Activated naive CD4-positive, alpha-beta T cell treated with anti-CD3 and anti-CD28 coated beads, Interleukin-2, amount 50 U/mL, for 72 hours (primary cell): ENCODE results near the gene RPS24. TPM values are rescaled to one million over a fixed set of nuclear protein-coding genes. Genes with fewer than 3 reads are reported as not detected.

Experiments used
- ATAC-seq, 2 donors: fragments of 150-1000 bp; cut with Tn5 transposase; 2 replicates each; pipeline ENCODE4 v1.10.0; 2021; ENCODE audit warnings: mild to moderate bottlenecking in 2 of 2, moderate library complexity in 2 of 2
- DNase-seq, 2 donors: peaks; one replicate each; pipeline ENCODE4 v3.0.0; 2021 to 2022; ENCODE audit warnings: low spot score in 2 of 2
- H3K27ac Mint-ChIP-seq, 2 donors: one replicate each; pipeline ENCODE4 v1.8.0; 2022; ENCODE audit warnings: mild to moderate bottlenecking in 2 of 2, mixed read lengths in 2 of 2
- H3K36me3 Mint-ChIP-seq, 2 donors: one replicate each; pipeline ENCODE4 v1.8.0; 2022; ENCODE audit warnings: mixed read lengths in 2 of 2
- H3K9me3 Mint-ChIP-seq, 2 donors: one replicate each; pipeline ENCODE4 v1.8.0; 2022; ENCODE audit warnings: mixed read lengths in 2 of 2
- total RNA-seq, 2 donors: library from RNA; stranded (reverse); gene quantifications; one replicate each; pipeline ENCODE4 v1.2.3, GENCODE V29; 2022

Gene RPS24
- total RNA-seq, 2 donors from 2014 or later: 1,685 to 1,956 TPM

DNA sequence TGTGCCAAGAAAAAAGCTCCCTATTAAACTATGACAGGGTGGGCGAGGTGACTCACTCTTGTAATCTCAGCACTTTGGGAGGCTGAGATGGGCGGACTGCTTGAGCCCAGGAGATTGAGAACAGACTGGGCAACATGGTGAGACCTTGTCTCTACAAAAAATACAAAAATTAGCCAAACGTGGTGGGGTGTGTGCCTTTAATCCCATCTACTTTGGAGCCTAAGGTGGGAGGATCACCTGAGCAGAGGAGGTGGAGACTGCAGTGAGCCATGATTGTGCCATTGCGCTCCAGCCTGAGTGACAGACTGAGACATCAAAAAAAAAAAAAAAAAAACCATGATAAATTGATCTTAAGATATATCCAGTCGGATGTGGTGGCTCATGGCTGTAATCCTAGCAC is 15.8 kb upstream of the RPS24 start:
- peaks cover 22 to 29% of the 10 kb centered on the region in 2 donors for H3K36me3 Mint-ChIP-seq
- ATAC-seq: no peak
- no peaks in the 10 kb centered on the region for H3K9me3 Mint-ChIP-seq
- DNase-seq: no peak
- peak overlapping the region in 1 of 2 donors; percentile 74 for H3K27ac Mint-ChIP-seq

DNA sequence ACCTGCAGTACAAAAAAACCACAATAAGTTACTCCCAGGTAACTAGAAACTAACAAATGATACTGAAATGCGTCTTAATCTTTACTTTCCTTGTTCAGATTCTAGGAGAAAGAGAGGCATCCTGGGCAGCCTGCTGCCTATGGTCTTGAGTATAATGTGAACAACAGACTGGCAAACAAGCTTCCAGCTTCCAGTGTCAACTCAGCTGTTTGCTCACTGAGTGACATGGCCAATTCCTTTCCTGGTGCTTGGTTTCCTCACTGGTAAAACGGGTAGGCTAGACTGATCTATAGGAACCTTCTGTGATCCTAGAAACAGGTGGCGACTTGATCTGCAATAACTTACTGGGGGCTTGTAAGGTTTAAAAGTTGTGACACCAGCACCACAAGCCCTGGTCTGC is 14.4 kb upstream of the RPS24 start:
- Mint-ChIP-seq H3K9me3 (no peaks in the 10 kb centered on the region), H3K27ac (no peak overlapping the region), H3K36me3 (peaks cover 23 to 25% of the 10 kb centered on the region in 2 donors)
- ATAC-seq (no peak), DNase-seq (no peak)

DNA sequence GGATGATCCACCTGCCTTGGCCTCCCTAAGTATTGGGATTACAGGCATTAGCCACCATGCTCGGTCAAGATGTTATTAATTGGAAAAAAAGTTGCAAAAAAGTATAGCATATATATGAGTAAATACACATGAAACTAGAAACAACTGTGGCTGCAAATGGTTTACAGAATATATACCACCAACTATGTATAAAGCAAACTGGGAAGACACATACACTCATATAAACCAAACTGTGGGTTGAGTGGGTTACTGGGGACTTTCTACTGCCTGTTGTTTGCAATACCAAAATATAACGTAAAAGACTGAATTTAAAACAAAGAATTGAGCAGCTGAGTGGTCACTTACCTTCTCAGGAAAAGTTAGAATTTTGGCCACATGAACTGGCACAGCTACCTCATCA is 12.5 kb upstream of the RPS24 start:
- Mint-ChIP-seq H3K36me3 (peaks cover 27 to 30% of the 10 kb centered on the region in 2 donors), H3K27ac (no peak overlapping the region), H3K9me3 (no peaks in the 10 kb centered on the region)
- no peak for DNase-seq
- no peak for ATAC-seq

DNA sequence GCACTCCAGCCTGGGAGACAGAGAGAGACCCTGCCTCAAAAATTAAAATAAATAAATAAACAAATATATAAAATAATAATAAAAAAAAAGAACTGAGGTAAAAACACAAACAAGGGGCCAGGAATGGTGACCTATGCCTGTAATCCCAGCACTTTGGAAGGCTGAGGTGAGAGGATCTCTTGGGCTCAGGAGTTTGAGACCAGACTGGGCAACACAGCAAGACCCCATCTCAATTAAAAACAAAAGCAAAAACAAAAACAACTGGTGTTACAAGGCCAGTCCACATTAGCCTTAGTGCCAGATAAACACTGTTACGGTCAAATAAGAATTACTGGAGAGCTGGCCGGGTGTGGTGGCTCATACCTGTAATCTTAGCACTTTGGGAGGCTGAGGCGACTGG is 9.9 kb upstream of the RPS24 start:
- Mint-ChIP-seq H3K27ac (peak overlapping the region in 1 of 2 donors; percentile 9), H3K9me3 (no peaks in the 10 kb centered on the region), H3K36me3 (peaks cover 23 to 34% of the 10 kb centered on the region in 2 donors)
- no peak for DNase-seq
- no peak for ATAC-seq

DNA sequence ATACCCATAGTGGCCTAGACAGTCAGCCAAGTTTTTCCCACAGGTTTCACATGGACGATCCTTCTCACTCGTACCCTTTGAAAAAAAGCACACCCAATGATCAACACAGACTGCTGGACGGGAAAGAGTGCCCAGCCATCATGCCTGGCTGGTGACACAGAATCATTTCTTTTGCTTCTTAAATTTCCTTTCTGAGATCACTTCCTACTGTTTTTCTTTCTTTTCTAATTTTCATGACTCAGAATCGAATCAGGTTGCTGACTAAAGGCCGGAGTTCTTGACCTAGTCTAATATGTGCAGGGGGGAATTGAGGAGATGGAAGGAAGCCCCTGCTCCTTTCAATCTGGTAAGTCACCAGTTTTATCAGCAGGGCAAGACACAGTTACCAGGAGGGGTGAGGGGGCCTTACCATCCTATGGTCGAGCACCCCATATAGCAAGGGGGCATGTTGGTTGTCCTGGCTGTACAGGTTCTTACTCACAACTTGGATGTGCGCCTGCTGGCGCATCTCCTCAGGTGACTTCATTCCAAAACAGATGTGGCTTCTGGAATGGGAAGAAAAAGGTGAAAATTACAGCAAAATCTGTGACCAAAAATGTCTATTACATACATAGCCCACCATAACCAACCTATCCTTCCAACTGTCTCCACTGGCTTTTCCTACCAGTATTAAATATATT is 7.8 kb upstream of the RPS24 start:
- peaks cover 23 to 36% of the 10 kb centered on the region in 2 donors for H3K36me3 Mint-ChIP-seq

DNA sequence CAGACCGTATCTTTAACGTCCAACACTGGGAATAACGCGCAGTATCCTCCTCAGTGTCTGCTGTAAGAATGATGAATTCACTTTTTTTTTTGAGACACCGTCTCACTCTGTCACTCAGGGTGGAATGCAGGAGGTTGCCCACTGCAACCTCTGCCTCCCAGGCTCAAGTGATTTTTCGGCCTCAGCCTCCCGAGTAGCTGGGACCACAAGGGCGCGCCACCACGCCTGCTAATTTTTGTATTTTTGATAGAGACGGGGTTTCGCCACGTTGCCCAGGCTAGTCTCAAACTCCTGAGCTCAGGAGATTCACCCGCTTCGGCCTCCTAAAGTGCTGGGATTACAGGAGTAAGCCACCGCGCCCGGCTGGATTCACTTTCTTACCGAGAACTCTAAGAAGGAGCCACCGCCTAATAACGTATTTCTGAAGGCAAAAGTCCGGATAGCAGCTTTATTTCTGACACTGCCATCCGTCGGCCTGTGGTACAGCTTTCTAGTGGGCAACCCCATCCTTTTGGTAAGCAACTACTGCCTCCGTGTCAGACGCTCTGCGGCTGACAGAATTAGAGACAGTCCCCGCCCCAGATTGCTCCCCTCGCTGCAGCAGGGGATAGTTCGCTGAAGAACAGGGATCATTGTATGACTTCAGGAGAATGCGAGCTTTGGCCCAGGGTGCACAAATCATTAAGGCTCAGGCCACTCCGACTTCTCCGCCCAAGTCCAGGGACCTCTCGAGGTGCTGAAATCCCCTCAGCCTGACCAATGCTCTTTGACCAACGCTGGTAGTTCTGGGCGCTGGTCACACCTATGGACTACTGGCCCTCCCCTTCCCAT is 5.0 kb upstream of the RPS24 start:
- Mint-ChIP-seq H3K27ac (peak overlapping the region; percentile 95 to 100), H3K36me3 (peaks cover 15 to 19% of the 10 kb centered on the region in 2 donors), H3K9me3 (no peaks in the 10 kb centered on the region)
- DNase-seq (no peak), ATAC-seq (peak in 1 of 2 donors; percentile 2)

More for the DNA sequence above, 7.8 kb upstream of the RPS24 start:
- Mint-ChIP-seq H3K27ac (peak overlapping the region in 1 of 2 donors; percentile 13), H3K9me3 (no peaks in the 10 kb centered on the region)
- no peak for DNase-seq
- no peak for ATAC-seq

DNA sequence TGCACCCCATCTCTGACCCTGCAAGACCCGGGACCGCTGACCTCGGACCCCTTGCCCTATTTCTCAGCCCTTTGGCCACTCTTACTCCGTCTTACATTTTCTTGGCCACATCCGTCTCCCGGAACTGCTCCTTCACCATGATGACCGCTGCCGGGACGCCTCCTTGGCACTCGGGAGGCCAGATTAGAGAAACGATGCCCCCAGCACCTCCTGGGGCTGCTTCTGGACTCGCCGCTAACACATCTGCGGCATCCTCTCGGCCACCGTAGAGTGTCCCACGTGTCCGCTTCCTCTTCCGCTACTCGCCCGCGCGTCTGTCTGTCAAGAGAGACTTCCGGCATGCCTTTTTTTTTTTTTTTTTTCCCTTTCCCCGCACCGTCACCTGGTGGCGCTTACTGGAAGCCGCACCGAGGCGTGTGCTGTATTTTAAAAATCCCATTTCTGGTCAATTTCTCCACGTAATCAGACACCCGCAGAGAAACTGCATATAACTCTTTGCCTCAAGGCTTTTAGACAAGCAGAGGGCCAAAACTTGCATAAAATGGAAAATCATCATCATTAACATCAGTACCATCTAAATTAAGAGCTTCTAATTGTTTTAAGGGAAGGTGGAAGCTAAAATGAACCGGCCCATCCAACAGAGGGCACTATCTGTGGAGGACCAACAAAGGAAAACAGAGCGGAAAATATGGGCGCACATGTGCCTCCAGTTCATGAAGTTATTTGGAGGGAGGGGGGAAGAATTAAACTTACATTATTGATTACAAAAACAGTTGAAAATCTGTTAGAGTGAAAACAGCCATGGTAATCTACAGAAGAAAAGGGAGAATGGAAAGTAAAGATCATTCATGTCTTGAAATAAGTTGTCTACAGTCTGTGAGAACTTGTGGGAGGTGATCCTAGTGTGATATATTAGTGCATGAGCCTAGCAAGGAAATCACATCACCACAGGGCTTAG is 4.1 kb upstream of the RPS24 start, which contains the start of gene POLR3A:
Gene POLR3A (minus strand): TSS at position 247 of the 958 bp plus-strand sequence. CDS start 108 bp downstream, at position 139.
- H3K36me3 Mint-ChIP-seq: peaks cover 14 to 21% of the 10 kb centered on the region in 2 donors
- DNase-seq (peak; percentile 86 to 93), ATAC-seq (peak; percentile 67 to 70)
- H3K27ac Mint-ChIP-seq: peak within 1 kb of the TSS; percentile 95 to 100
- no peaks in the 10 kb centered on the region for H3K9me3 Mint-ChIP-seq

DNA sequence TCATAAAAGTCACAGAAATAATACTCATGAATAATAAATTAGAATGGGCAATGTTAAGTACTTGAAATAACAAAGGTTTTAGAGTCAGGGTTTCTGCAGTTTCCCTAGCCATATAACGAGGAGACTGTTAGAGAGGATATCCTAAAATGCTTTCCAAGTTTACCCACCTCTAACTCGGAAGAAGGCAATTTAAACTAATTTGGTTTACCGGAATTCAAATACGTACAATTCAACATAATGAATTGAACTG is 351 bp upstream of the RPS24 start:
- ATAC-seq (no peak), DNase-seq (no peak)
- peak overlapping the region in 1 of 2 donors; percentile 89 for H3K27ac Mint-ChIP-seq
- H3K36me3 Mint-ChIP-seq: peaks cover 39 to 47% of the 10 kb centered on the region in 2 donors
- no peaks in the 10 kb centered on the region for H3K9me3 Mint-ChIP-seq

DNA sequence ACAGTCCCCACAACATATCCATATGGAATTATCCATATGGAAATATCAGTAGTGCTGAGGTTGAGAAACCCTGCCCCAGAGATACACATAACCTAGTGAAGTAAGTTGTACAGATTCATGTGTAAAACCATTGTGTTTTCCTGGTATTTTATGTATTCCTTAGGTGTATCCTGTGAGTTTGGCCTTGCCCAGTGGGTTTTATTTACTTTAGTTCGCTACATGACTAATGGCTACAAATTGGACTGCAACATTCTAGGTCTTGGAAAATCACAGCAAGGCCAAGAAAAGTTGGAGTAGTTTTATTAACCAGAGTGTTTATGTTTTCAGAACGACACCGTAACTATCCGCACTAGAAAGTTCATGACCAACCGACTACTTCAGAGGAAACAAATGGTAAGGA is 1.4 kb downstream of the RPS24 start:
- H3K36me3 Mint-ChIP-seq: peaks cover 31 to 46% of the 10 kb centered on the region in 2 donors
- DNase-seq (no peak), ATAC-seq (no peak)
- no peaks in the 10 kb centered on the region for H3K9me3 Mint-ChIP-seq
- H3K27ac Mint-ChIP-seq: peak overlapping the region; percentile 89 to 98

DNA sequence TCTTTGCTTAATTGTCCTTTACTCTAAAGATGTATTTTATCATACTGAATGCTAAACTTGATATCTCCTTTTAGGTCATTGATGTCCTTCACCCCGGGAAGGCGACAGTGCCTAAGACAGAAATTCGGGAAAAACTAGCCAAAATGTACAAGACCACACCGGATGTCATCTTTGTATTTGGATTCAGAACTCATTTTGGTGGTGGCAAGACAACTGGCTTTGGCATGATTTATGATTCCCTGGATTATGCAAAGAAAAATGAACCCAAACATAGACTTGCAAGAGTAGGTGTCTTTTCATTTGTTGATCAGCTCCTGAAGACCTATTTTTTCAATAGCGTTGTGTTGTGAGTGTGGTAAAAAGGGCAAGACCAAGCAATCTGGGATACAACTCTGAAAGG is 1.8 kb downstream of the RPS24 start:
- H3K27ac Mint-ChIP-seq: peak overlapping the region; percentile 89 to 98
- no peak for ATAC-seq
- H3K36me3 Mint-ChIP-seq: peaks cover 31 to 47% of the 10 kb centered on the region in 2 donors
- H3K9me3 Mint-ChIP-seq: no peaks in the 10 kb centered on the region
- DNase-seq: no peak

DNA sequence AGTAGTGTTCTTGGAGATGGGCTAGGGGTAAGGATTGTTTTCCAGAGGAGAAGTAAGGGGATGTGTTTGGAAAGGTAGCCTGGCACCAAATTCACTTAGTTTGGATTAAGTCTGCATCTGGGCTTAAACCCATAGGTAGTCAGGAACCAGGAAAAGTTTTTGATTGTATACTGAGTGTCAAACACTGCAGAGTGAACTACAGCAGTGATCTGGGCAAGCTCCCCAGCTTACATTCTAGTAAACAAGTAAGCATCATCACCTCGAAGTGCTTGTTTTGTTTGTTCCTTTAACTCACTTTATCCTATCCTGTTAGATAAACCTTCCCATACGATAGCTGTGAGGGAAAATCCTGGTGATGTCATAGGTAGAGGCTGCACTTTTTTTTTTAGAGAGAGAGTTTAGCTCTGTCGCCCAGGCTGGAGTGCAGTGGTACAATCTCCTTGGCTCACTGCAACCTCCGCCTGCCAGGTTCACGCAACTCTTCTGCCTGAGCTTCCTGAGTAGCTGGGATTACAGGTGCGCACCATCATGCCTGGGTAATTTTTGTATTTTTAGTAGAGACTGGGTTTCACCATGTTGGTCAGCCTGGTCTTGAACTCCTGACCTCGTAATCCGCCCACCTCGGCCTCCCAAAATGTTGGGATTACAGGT is 2.4 kb downstream of the RPS24 start:
- H3K36me3 Mint-ChIP-seq: peaks cover 37 to 53% of the 10 kb centered on the region in 2 donors
- no peaks in the 10 kb centered on the region for H3K9me3 Mint-ChIP-seq
- no peak for DNase-seq
- ATAC-seq: no peak
- H3K27ac Mint-ChIP-seq: peak overlapping the region; percentile 89 to 98

DNA sequence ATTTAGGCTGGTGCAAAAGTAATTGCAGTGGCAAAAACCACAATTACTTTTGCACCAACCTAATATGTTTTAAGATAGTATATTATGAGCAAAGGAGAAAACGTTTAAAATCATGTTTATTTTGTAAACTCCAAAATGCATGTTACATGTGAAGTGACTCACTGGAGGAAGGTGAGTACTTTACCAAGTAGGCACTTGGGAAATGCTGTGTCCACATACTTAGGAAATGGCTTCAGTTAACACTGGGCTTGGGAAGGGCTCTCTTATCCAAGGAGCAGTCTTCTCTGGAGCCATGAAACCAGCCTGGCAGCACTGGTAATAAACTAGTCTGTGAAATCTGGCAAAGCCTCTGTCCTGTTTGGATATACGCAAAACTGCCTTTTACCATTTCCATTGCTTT is 4.4 kb downstream of the RPS24 start:
- no peak for DNase-seq
- peaks cover 39 to 70% of the 10 kb centered on the region in 2 donors for H3K36me3 Mint-ChIP-seq
- H3K27ac Mint-ChIP-seq: peak overlapping the region in 1 of 2 donors; percentile 93
- H3K9me3 Mint-ChIP-seq: no peaks in the 10 kb centered on the region
- ATAC-seq: no peak

DNA sequence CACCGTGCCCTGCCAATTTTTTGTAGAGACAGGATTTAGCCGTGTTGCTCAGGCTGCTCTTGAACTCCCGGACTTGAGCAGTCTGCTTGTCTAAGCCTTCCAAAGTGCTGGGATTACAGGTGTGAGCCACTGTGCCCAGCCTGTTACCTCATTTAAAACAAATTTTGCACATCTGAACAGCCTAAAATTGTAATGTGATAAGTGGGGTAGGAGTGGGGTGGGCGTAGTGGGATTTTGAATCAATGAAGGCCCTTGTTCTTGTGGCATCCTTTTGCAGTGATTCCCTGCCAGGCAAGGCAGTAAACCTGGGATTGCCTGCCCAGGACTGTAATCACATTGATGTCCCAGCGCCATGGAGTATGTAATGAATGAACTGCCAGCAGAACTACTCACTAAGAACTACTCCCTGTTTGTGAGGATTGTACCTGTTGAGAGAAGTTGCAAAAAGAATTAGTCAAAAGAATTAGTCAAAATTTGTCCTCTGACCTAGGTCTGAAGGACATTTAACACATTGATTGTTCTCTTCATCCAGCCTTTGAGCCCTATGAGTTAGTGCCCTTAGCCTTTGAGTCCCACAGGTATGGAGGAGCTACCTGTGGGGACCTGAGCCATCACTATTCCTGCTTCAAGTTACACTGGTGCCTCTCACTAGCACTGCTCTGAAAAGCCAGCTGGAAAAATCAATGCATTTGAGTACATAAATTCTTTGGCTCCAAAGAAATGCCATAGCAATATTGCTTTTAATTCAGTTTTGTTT is 5.3 kb downstream of the RPS24 start:
- DNase-seq (no peak), ATAC-seq (no peak)
- Mint-ChIP-seq H3K9me3 (no peaks in the 10 kb centered on the region), H3K27ac (peak overlapping the region in 1 of 2 donors; percentile 93), H3K36me3 (peaks cover 39 to 70% of the 10 kb centered on the region in 2 donors)

DNA sequence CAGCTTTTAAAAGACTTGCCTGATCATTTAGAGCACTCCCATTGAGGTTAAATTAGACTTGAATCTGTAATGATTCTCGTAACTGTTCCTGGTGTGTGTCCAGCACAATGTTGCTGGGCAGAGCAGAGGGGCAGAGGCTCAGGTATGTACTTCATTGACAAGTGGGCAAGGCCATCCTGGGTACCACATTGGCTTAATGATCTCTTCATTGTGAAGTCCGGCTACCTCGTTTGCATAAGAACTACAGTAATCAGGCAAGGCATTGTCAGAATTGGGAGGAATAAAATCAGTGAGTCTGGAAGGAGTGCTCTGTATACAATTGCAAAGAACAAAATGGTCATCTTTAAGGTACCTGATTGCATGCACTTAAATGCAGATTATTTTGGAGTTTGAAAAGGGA is 6.1 kb downstream of the RPS24 start:
- ATAC-seq: no peak
- no peak for DNase-seq
- Mint-ChIP-seq H3K36me3 (peaks cover 31 to 63% of the 10 kb centered on the region in 2 donors), H3K9me3 (no peaks in the 10 kb centered on the region), H3K27ac (peak overlapping the region in 1 of 2 donors; percentile 93)

DNA sequence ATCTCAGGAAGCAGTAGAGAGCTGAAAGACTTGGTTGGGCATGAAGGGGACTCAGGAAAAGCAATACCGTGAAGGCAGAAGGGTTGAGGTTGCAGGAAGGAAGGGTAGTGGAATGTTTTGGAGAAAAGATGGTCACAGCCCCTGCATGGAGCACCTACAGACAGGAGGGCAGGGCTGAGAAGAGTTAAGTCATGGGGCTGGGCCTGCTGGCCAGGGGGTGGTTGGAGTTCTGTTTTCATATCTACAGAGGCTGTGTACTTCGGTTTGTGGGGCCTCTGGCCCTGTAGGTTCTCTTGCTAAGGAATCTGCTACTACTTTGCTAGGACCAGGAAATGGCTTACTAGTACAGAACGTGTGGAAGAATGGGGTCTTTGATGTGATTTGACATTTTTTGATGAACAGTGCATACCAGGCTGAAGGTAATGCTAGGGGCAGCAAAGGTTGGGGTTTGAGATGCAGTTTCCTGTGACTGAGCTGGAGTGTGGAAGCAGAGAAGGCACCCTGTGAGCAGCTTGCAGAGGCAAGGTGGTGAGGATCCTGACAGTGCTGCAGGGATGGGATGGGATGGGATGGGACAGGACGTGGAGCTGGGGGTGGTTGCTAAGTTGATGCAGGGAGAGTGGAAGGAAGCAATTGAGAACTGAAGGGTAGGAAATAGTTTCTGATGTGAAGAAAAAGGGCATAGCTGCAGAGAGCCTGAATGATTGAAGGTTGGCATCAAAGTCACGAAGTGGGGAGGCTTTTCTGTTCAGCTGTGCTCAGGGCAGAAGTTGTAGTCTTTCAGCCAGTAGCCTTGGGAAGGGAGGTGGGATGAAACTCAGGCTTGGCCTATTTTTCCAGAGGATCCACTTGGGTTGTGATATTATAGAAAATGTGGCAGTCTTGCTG is 7.8 kb downstream of the RPS24 start:
- no peaks in the 10 kb centered on the region for H3K9me3 Mint-ChIP-seq

More for the DNA sequence above, 7.8 kb downstream of the RPS24 start:
- no peak for ATAC-seq
- H3K36me3 Mint-ChIP-seq: peaks cover 15 to 46% of the 10 kb centered on the region in 2 donors
- no peak for DNase-seq
- peak overlapping the region; percentile 76 to 94 for H3K27ac Mint-ChIP-seq
